H9 (cell line): ENCODE measurements around the gene SEMA7A. TPM values are rescaled to one million over a fixed set of nuclear protein-coding genes. Genes with fewer than 3 reads are reported as not detected.

Source experiments
- DNase-seq: peaks from one replicate; pipeline ENCODE4 v3.0.0-alpha.2; 2017
- H2AFZ ChIP-seq: one replicate; pipeline ENCODE4 v1.6.1; 2013; ENCODE audit warnings: mild to moderate bottlenecking, low read length, control low read depth, moderate library complexity
- H2AK5ac ChIP-seq: 2 replicates; pipeline ENCODE4 v1.6.1; 2013; ENCODE audit warnings: low read length, control low read depth, mixed read lengths; ENCODE audit not compliant: insufficient read length
- H2BK120ac ChIP-seq: one replicate; pipeline ENCODE4 v1.6.1; 2013; ENCODE audit warnings: low read depth, mild to moderate bottlenecking, low read length, control low read depth, inconsistent platforms; ENCODE audit not compliant: poor library complexity, severe bottlenecking
- H2BK12ac ChIP-seq: 2 replicates; pipeline ENCODE4 v1.6.1; 2013; ENCODE audit warnings: low read length, control low read depth, mixed read lengths, low read depth; ENCODE audit not compliant: insufficient read length
- H2BK15ac ChIP-seq: 2 replicates; pipeline ENCODE4 v1.6.1; 2013; ENCODE audit warnings: low read depth, low read length, control low read depth
- H2BK20ac ChIP-seq: one replicate; pipeline ENCODE4 v1.6.1; 2013; ENCODE audit warnings: low read depth, mild to moderate bottlenecking, low read length, control low read depth, inconsistent platforms; ENCODE audit not compliant: poor library complexity, severe bottlenecking
- H2BK5ac ChIP-seq: 2 replicates; pipeline ENCODE4 v1.6.1; 2013; ENCODE audit warnings: low read length, control low read depth, mixed read lengths; ENCODE audit not compliant: insufficient read length
- H3K14ac ChIP-seq: 2 replicates; pipeline ENCODE4 v1.6.1; 2013; ENCODE audit warnings: low read length, control low read depth; ENCODE audit not compliant: insufficient read depth
- H3K18ac ChIP-seq: 2 replicates; pipeline ENCODE4 v1.6.1; 2013; ENCODE audit warnings: low read depth, mild to moderate bottlenecking, mixed read lengths, low read length, control low read depth; ENCODE audit not compliant: insufficient read length
- H3K23ac ChIP-seq: 2 replicates; pipeline ENCODE4 v1.6.1; 2013; ENCODE audit warnings: low read length, control low read depth, mixed read lengths, low read depth; ENCODE audit not compliant: insufficient read length
- H3K23me2 ChIP-seq: 2 replicates; pipeline ENCODE4 v1.6.1; 2013; ENCODE audit warnings: low read depth, mild to moderate bottlenecking, mixed read lengths, low read length, control low read depth; ENCODE audit not compliant: insufficient read length, poor library complexity, severe bottlenecking
- H3K27ac ChIP-seq: 2 replicates; pipeline ENCODE4 v1.5.1; 2013; ENCODE audit warnings: low read length, control low read depth, mixed read lengths, low read depth; ENCODE audit not compliant: insufficient read length
- H3K27me3 ChIP-seq: 2 replicates; pipeline ENCODE4 v1.6.1; 2013; ENCODE audit warnings: low read length, control low read depth, inconsistent platforms; ENCODE audit not compliant: insufficient read depth
- H3K4ac ChIP-seq: 2 replicates; pipeline ENCODE4 v1.6.1; 2013; ENCODE audit warnings: low read depth, mild to moderate bottlenecking, control low read depth, inconsistent platforms, low read length, moderate library complexity
- H3K4me1 ChIP-seq: 2 replicates; pipeline ENCODE4 v1.6.1; 2013; ENCODE audit warnings: low read length, control low read depth, inconsistent platforms; ENCODE audit not compliant: insufficient read depth
- H3K4me2 ChIP-seq: 2 replicates; pipeline ENCODE4 v1.6.1; 2013; ENCODE audit warnings: low read length, control low read depth, mixed read lengths; ENCODE audit not compliant: insufficient read length, insufficient read depth
- H3K56ac ChIP-seq: 2 replicates; pipeline ENCODE4 v1.6.1; 2013; ENCODE audit warnings: low read depth, mild to moderate bottlenecking, mixed read lengths, low read length, control low read depth; ENCODE audit not compliant: insufficient read length
- H3K79me1 ChIP-seq: 2 replicates; pipeline ENCODE4 v1.6.1; 2013; ENCODE audit warnings: low read depth, mild to moderate bottlenecking, moderate library complexity, low read length, control low read depth, inconsistent platforms; ENCODE audit not compliant: insufficient read depth, poor library complexity, severe bottlenecking
- H3K79me2 ChIP-seq: 2 replicates; pipeline ENCODE4 v1.6.1; 2013; ENCODE audit warnings: low read length, control low read depth, inconsistent platforms; ENCODE audit not compliant: insufficient read depth
- H3K9ac ChIP-seq: 2 replicates; pipeline ENCODE4 v1.6.1; 2013; ENCODE audit warnings: low read length, control low read depth, mixed read lengths; ENCODE audit not compliant: insufficient read length; ENCODE audit errors: extremely low read depth
- H3K9me3 ChIP-seq: one replicate; pipeline ENCODE4 v1.6.1; 2013; ENCODE audit warnings: low read depth, low read length, inconsistent platforms; ENCODE audit not compliant: control insufficient read depth
- H3T11ph ChIP-seq: one replicate; pipeline ENCODE4 v1.6.1; 2013; ENCODE audit warnings: mild to moderate bottlenecking, low read length, control low read depth, inconsistent platforms
- H4K20me1 ChIP-seq: one replicate; pipeline ENCODE4 v1.6.1; 2013; ENCODE audit not compliant: control insufficient read depth, insufficient read length, insufficient read depth
- H4K5ac ChIP-seq: 2 replicates; pipeline ENCODE4 v1.6.1; 2013; ENCODE audit warnings: low read depth, mild to moderate bottlenecking, mixed read lengths, low read length, control low read depth; ENCODE audit not compliant: insufficient read length
- H4K8ac ChIP-seq: replicated peaks from 2 replicates; pipeline ENCODE4 v1.6.1; 2013; ENCODE audit warnings: low read length, control low read depth, mixed read lengths, low read depth; ENCODE audit not compliant: insufficient read length
- H4K91ac ChIP-seq: 2 replicates; pipeline ENCODE4 v1.6.1; 2013; ENCODE audit warnings: low read depth, mild to moderate bottlenecking, moderate library complexity, mixed read lengths, low read length, control low read depth; ENCODE audit not compliant: insufficient read length
- H3K27ac Mint-ChIP-seq, 3 experiments: 2 replicates in 2 of 3; 3 replicates in 1 of 3; pipeline ENCODE4 v1.8.0; 2020 to 2021; ENCODE audit warnings: mixed read lengths in 3 of 3, mild to moderate bottlenecking in 1 of 3, moderate library complexity in 1 of 3
- H3K27me3 Mint-ChIP-seq: 2 replicates; pipeline ENCODE4 v1.8.0; 2021; ENCODE audit warnings: low read depth, mild to moderate bottlenecking, moderate library complexity, mixed read lengths
- H3K36me3 Mint-ChIP-seq, 3 experiments: 2 replicates in 2 of 3; 3 replicates in 1 of 3; pipeline ENCODE4 v1.8.0; 2020 to 2021; ENCODE audit warnings: low read depth in 3 of 3, mixed read lengths in 3 of 3; ENCODE audit not compliant: insufficient read depth in 1 of 3
- H3K4me1 Mint-ChIP-seq, 2 experiments: 2 replicates each; pipeline ENCODE4 v1.8.0; 2020; ENCODE audit warnings: mixed read lengths in 2 of 2
- H3K4me3 Mint-ChIP-seq, 2 experiments: 2 replicates in 1 of 2; 3 replicates in 1 of 2; pipeline ENCODE4 v1.8.0; 2020 to 2021; ENCODE audit warnings: mild to moderate bottlenecking in 2 of 2, mixed read lengths in 2 of 2, moderate library complexity in 1 of 2
- H3K9me3 Mint-ChIP-seq, 2 experiments: 2 replicates in 1 of 2; 3 replicates in 1 of 2; pipeline ENCODE4 v1.8.0; 2020; ENCODE audit warnings: mild to moderate bottlenecking in 2 of 2, mixed read lengths in 2 of 2, moderate library complexity in 1 of 2
- CTCF ChIP-seq: fragments of 200-600 bp; sonication (generic); conservative IDR thresholded peaks from 3 replicates; pipeline ENCODE4 v1.8.0; 2021; ENCODE audit warnings: antibody characterized with exemption, mild to moderate bottlenecking
- WGBS: extraction: QIAGEN DNeasy Blood & Tissue Kit; methylation state at CpG from one replicate; pipeline ENCODE4 v1.1.7; 2013; ENCODE audit warnings: missing lambda C conversion rate, low lambda C conversion rate, mixed read lengths; ENCODE audit not compliant: insufficient read length; ENCODE audit errors: extremely low coverage; 5-methylcytosine and 5-hydroxymethylcytosine counted together
- total RNA-seq: library from RNA; stranded (reverse); gene quantifications from 2 replicates; pipeline ENCODE4 v1.2.1, GENCODE V29; 2021

SEMA7A gene
- total RNA-seq, 1 experiment from 2014 or later, result 5.7 TPM

- Histone ChIP-seq H2BK5ac (no peak overlapping the region), H3K56ac (no peak overlapping the region), H2BK12ac (no peak overlapping the region), H2AK5ac (no peak overlapping the region), H3K27ac (no peak overlapping the region), H2BK120ac (no peak overlapping the region), H3K9ac (no peak overlapping the region), H2BK20ac (no peak overlapping the region), H4K8ac (no peak overlapping the region), H4K5ac (no peak overlapping the region), H3K79me1 (no peaks in the 10 kb centered on the region), H3K18ac (no peak overlapping the region), H3K4me2 (no peak overlapping the region), H3K79me2 (no peaks in the 10 kb centered on the region), H2BK15ac (no peak overlapping the region), H3K27me3 (no peaks in the 10 kb centered on the region), H2AFZ (no peak overlapping the region), H3K4me1 (no peaks in the 10 kb centered on the region), H3T11ph (no peak overlapping the region), H3K4ac (no peak overlapping the region), H4K91ac (no peak overlapping the region), H3K14ac (no peak overlapping the region), H3K23ac (no peak overlapping the region), H3K9me3 (no peaks in the 10 kb centered on the region), H4K20me1 (no peaks in the 10 kb centered on the region), H3K23me2 (no peaks in the 10 kb centered on the region)
- H3K27ac Mint-ChIP-seq, result no peak overlapping the region
- H3K27me3 Mint-ChIP-seq, result no peaks in the 10 kb centered on the region
- TF ChIP-seq CTCF, result peak; percentile 99
- H3K9me3 Mint-ChIP-seq, result no peaks in the 10 kb centered on the region
- DNase-seq, result peak; percentile 93
- no CpG with 5 or more reads among the region's 13 CpGs for WGBS
- no peak overlapping the region for H3K4me3 Mint-ChIP-seq
- peaks cover 14 to 36% of the 10 kb centered on the region in 2 experiments for H3K4me1 Mint-ChIP-seq
- no peaks in the 10 kb centered on the region for H3K36me3 Mint-ChIP-seq
These were observed 51.5 kb downstream of the SEMA7A start for GRCh38 chr15:74382004-74382816.
